ENCODE measurements around the gene ZDHHC12.
"Not testable (repeated sequence)": the region's sequence is repeated elsewhere in the genome, so short reads cannot be mapped to it uniquely, and the experiment has no call there.

ZDHHC12 gene

GRCh38 chr9:128706671-128707381 is 17.1 kb downstream of the ZDHHC12 start:
- no peak for DNase-seq

- no peak for DNase-seq
These were observed 17.9 kb downstream of the ZDHHC12 start for GRCh38 chr9:128706045-128706444.

GRCh38 chr9:128705051-128705965 is 18.6 kb downstream of the ZDHHC12 start:
- DNase-seq: no peak

- no peak for DNase-seq
These were observed 19.6 kb downstream of the ZDHHC12 start for GRCh38 chr9:128704356-128704670.

GRCh38 chr9:128703616-128704355 is 20.1 kb downstream of the ZDHHC12 start:
- peak; percentile 38 for DNase-seq

- DNase-seq: peak; percentile 56
These were observed 20.8 kb downstream of the ZDHHC12 start for GRCh38 chr9:128702949-128703615.

- DNase-seq: peak; percentile 91
These were observed 21.4 kb downstream of the ZDHHC12 start, which contains the start of gene PKN3 for GRCh38 chr9:128702445-128702948. Gene PKN3, plus strand, starts transcription at chr9:128702503. Its CDS starts 413 bp downstream, at chr9:128702916.

GRCh38 chr9:128701227-128701854 is 22.6 kb downstream of the ZDHHC12 start:
- DNase-seq: no peak

- DNase-seq: not testable (repeated sequence)
These were observed 24.7 kb downstream of the ZDHHC12 start for GRCh38 chr9:128699096-128699795.

GRCh38 chr9:128696923-128697707 is 26.8 kb downstream of the ZDHHC12 start:
- DNase-seq: no peak

GRCh38 chr9:128694344-128694743 is 29.6 kb downstream of the ZDHHC12 start:
- DNase-seq: no peak

GRCh38 chr9:128693738-128694137 is 30.2 kb downstream of the ZDHHC12 start:
- DNase-seq: not testable (repeated sequence)

- no peak for DNase-seq
These were observed 33.3 kb downstream of the ZDHHC12 start for GRCh38 chr9:128690684-128691034.

- DNase-seq: peak; percentile 58
These were observed 33.9 kb downstream of the ZDHHC12 start for GRCh38 chr9:128689820-128690683.

- DNase-seq: no peak
These were observed 34.6 kb downstream of the ZDHHC12 start for GRCh38 chr9:128689293-128689774.

- peak; percentile 97 for DNase-seq
These were observed 35.2 kb downstream of the ZDHHC12 start, which contains the start of gene SET for GRCh38 chr9:128688501-128689292. Gene SET, plus strand, starts transcription at chr9:128689222. Its CDS starts 361 bp downstream, at chr9:128689583.

GRCh38 chr9:128687453-128687852 is 36.5 kb downstream of the ZDHHC12 start:
- DNase-seq: no peak

Data from activated CD4-positive, alpha-beta T cell treated with anti-CD3 and anti-CD28 coated beads, Interleukin-10, Interleukin-2, amounts not matched to agents 100 ng/mL and 50 ng/mL, durations not matched to agents 16 hours and 8 hours (primary cell).